B cell (primary cell): ENCODE measurements around the gene GRID1. TPM values are rescaled to one million over a fixed set of nuclear protein-coding genes. Genes with fewer than 3 reads are reported as not detected.

Source experiments
- ATAC-seq: fragments of 200-7000 bp; cut with Tn5 transposase; one replicate; pipeline ENCODE4 v1.10.0; 2021; ENCODE audit warnings: low read depth, mild to moderate bottlenecking, moderate number of reproducible peaks, moderate library complexity
- CTCF ChIA-PET: fragments of 350-600 bp; sonication (Branson Sonifier 250); formaldehyde crosslinking; loops from one replicate; lab custom pipeline; 2021; ENCODE audit warnings: antibody characterized with exemption, inconsistent platforms; lab: Charles Lee
- POLR2A ChIA-PET: fragments of 350-600 bp; sonication (Branson Sonifier 250); formaldehyde crosslinking; loops from one replicate; lab custom pipeline; 2021; ENCODE audit warnings: antibody characterized with exemption; lab: Charles Lee
- DNase-seq: peaks from one replicate; pipeline ENCODE4 v3.0.0; 2013
- H2AFZ ChIP-seq: 2 replicates; pipeline ENCODE4 v1.6.1; 2012; ENCODE audit warnings: mild to moderate bottlenecking, low read depth, low read length; ENCODE audit not compliant: insufficient read depth, poor library complexity, severe bottlenecking
- H3K27ac ChIP-seq, 2 donors: 1 replicate in 1 of 2; 2 replicates in 1 of 2; pipeline ENCODE4 v1.5.1; 2012 to 2013; ENCODE audit warnings: low read length in 2 of 2, mild to moderate bottlenecking in 2 of 2, moderate library complexity in 1 of 2
- H3K27me3 ChIP-seq, 4 experiments: fragments of 200-600 bp in 1 of 4; sonication (generic) in 1 of 4; replicated peaks in 1 of 4; 1 replicate in 2 of 4; 2 replicates in 2 of 4; pipeline versions ENCODE4 v1.6.1 to v1.7.0; 2013 to 2016; ENCODE audit warnings: low read length in 3 of 4, mild to moderate bottlenecking in 2 of 4, mixed read lengths in 1 of 4, moderate library complexity in 1 of 4; ENCODE audit not compliant: insufficient read depth in 4 of 4, control insufficient read depth in 3 of 4; ENCODE audit errors: control extremely low read depth in 1 of 4
- H3K36me3 ChIP-seq, 2 experiments: replicated peaks in 1 of 2; 1 replicate in 1 of 2; 2 replicates in 1 of 2; pipeline versions ENCODE4 v1.6.1 to v1.7.1; 2013; ENCODE audit warnings: low read length in 1 of 2; ENCODE audit not compliant: insufficient read depth in 2 of 2, control insufficient read depth in 1 of 2; ENCODE audit errors: control extremely low read depth in 1 of 2, extremely low read depth in 1 of 2
- H3K4me1 ChIP-seq, 2 donors: fragments of 200-600 bp in 1 of 2; sonication (generic) in 1 of 2; 1 replicate in 1 of 2; 2 replicates in 1 of 2; pipeline versions ENCODE4 v1.5.1 to v1.6.1; 2013 to 2017; ENCODE audit warnings: low read length in 2 of 2; ENCODE audit not compliant: control insufficient read depth in 2 of 2, insufficient read depth in 2 of 2
- H3K4me2 ChIP-seq: replicated peaks from 2 replicates; pipeline ENCODE3; 2012; ENCODE audit warnings: mild to moderate bottlenecking, low read depth, low read length; ENCODE audit not compliant: poor library complexity, severe bottlenecking
- H3K4me3 ChIP-seq, 5 experiments: fragments of 200-600 bp in 1 of 5; sonication (generic) in 1 of 5; 1 replicate in 3 of 5; 2 replicates in 2 of 5; pipeline versions ENCODE4 v1.5.1 to v1.7.0; 2011 to 2016; ENCODE audit warnings: low read length in 4 of 5, mild to moderate bottlenecking in 4 of 5, low read depth in 2 of 5, control low read depth in 1 of 5, moderate library complexity in 1 of 5; ENCODE audit not compliant: insufficient read depth in 1 of 5; ENCODE audit errors: control extremely low read depth in 1 of 5, extremely low read depth in 1 of 5
- H3K79me2 ChIP-seq: fragments of 200-600 bp; sonication (generic); one replicate; pipeline ENCODE4 v1.6.0; 2016; ENCODE audit warnings: low read length; ENCODE audit not compliant: control insufficient read depth, insufficient read depth
- H3K9ac ChIP-seq: fragments of 200-600 bp; sonication (generic); 2 replicates; pipeline ENCODE4 v1.6.1; 2017; ENCODE audit warnings: mild to moderate bottlenecking, low read length, moderate library complexity
- H3K9me3 ChIP-seq, 3 donors: one replicate each; pipeline versions ENCODE4 v1.6.1 to v1.7.1; 2013; ENCODE audit warnings: low read length in 2 of 3; ENCODE audit not compliant: control insufficient read depth in 2 of 3, insufficient read depth in 1 of 3; ENCODE audit errors: control extremely low read depth in 1 of 3
- H4K20me1 ChIP-seq: 2 replicates; pipeline ENCODE4 v1.6.0; 2012; ENCODE audit warnings: mild to moderate bottlenecking, low read length; ENCODE audit not compliant: insufficient read depth, control insufficient read depth, poor library complexity, severe bottlenecking
- H3K27ac Mint-ChIP-seq: one replicate; pipeline ENCODE4 v1.8.0; 2021; ENCODE audit warnings: mixed read lengths
- H3K27me3 Mint-ChIP-seq: one replicate; pipeline ENCODE4 v1.8.0; 2021; ENCODE audit warnings: mixed read lengths
- H3K4me1 Mint-ChIP-seq: one replicate; pipeline ENCODE4 v1.8.0; 2021; ENCODE audit warnings: mixed read lengths
- H3K4me3 Mint-ChIP-seq: one replicate; pipeline ENCODE4 v1.8.0; 2021; ENCODE audit warnings: mixed read lengths
- H3K9me3 Mint-ChIP-seq: one replicate; pipeline ENCODE4 v1.8.0; 2022; ENCODE audit warnings: mixed read lengths; ENCODE audit not compliant: insufficient read depth
- CTCF ChIP-seq: fragments of 200-600 bp; IDR thresholded peaks from one replicate; pipeline ENCODE4 v1.8.0; 2022; ENCODE audit warnings: antibody characterized with exemption, mild to moderate bottlenecking
- EZH2 ChIP-seq: IDR thresholded peaks from 2 replicates; pipeline ENCODE4 v1.6.1; 2012; ENCODE audit warnings: borderline replicate concordance, low read depth, mild to moderate bottlenecking, moderate library complexity, low read length; ENCODE audit not compliant: insufficient read depth, poor library complexity, severe bottlenecking
- WGBS: methylation state at CpG from one replicate; pipeline ENCODE4 v1.1.5; 2013; ENCODE audit warnings: missing lambda C conversion rate; ENCODE audit not compliant: insufficient coverage; 5-methylcytosine and 5-hydroxymethylcytosine counted together
- intact Hi-C: fragments of 100-400 bp; cut with micrococcal nuclease; formaldehyde crosslinking; loops from one replicate; pipeline ENCODE4 v1.10.0; 2022
- polyA plus RNA-seq: library from polyadenylated mRNA; depleted of rRNA; stranded (reverse); fragments of >200 nt; gene quantifications from 2 replicates; pipeline ENCODE4 v1.2.3, GENCODE V29; 2012
- total RNA-seq, 2 donors: library from RNA; stranded (reverse); fragments of 120-200 nt in 1 of 2; gene quantifications; 1 replicate in 1 of 2; 2 replicates in 1 of 2; pipeline versions ENCODE4 v1.2.3 to v1.2.4, GENCODE V29; 2013 to 2022

The GRID1 gene
- total and polyA plus RNA-seq, 2 donors (not counting 1 experiment from before 2014, with no cell fraction given): not detected

- no peaks in the 10 kb centered on the region for H3K9me3 ChIP-seq
- H3K4me1 ChIP-seq: no peaks in the 10 kb centered on the region
Measured at GRCh38 chr10:85599081-85599480, 767.5 kb downstream of the GRID1 start.

GRCh38 chr10:85598646-85599045, 767.9 kb downstream of the GRID1 start:
- WGBS: 79% methylated on average over 6 of the region's 6 CpGs
- H3K9me3 Mint-ChIP-seq: no peaks in the 10 kb centered on the region

More at GRCh38 chr10:85599081-85599480, 767.5 kb downstream of the GRID1 start:
- no peak overlapping the region for H3K4me3 ChIP-seq
- H4K20me1 ChIP-seq: no peaks in the 10 kb centered on the region
- H3K36me3 ChIP-seq: no peaks in the 10 kb centered on the region
- peaks cover 8% of the 10 kb centered on the region for H3K27me3 Mint-ChIP-seq
- H3K9ac ChIP-seq: no peak overlapping the region
- CTCF ChIA-PET: no interaction called here
- H2AFZ ChIP-seq: no peak overlapping the region
- no peaks in the 10 kb centered on the region for H3K4me1 Mint-ChIP-seq
- TF ChIP-seq CTCF (no peak), EZH2 (no peak)
- no peaks in the 10 kb centered on the region for H3K79me2 ChIP-seq
- POLR2A ChIA-PET: no interaction called here
- intact Hi-C loops: no loop called here
- no peak overlapping the region for H3K4me3 Mint-ChIP-seq
- no peak overlapping the region for H3K27ac ChIP-seq
- no peaks in the 10 kb centered on the region for H3K27me3 ChIP-seq
- no peak overlapping the region for H3K4me2 ChIP-seq
- ATAC-seq (no peak), DNase-seq (no peak)
- H3K27ac Mint-ChIP-seq: no peak overlapping the region
- WGBS: no CpG with 5 or more reads among the region's 2 CpGs
- no peaks in the 10 kb centered on the region for H3K9me3 Mint-ChIP-seq

More at GRCh38 chr10:85598646-85599045, 767.9 kb downstream of the GRID1 start:
- Histone ChIP-seq H3K27ac (no peak overlapping the region), H3K4me1 (no peaks in the 10 kb centered on the region), H3K36me3 (no peaks in the 10 kb centered on the region), H4K20me1 (no peaks in the 10 kb centered on the region), H3K4me3 (no peak overlapping the region), H3K9ac (no peak overlapping the region), H3K9me3 (no peaks in the 10 kb centered on the region), H3K79me2 (no peaks in the 10 kb centered on the region), H3K27me3 (no peaks in the 10 kb centered on the region), H2AFZ (no peak overlapping the region), H3K4me2 (no peak overlapping the region)
- H3K4me1 Mint-ChIP-seq: no peaks in the 10 kb centered on the region
- CTCF ChIA-PET: no interaction called here
- H3K27me3 Mint-ChIP-seq: peaks cover 8% of the 10 kb centered on the region
- DNase-seq (no peak), ATAC-seq (no peak)
- TF ChIP-seq EZH2 (no peak), CTCF (no peak)
- H3K4me3 Mint-ChIP-seq: no peak overlapping the region
- intact Hi-C loops: no loop called here
- no peak overlapping the region for H3K27ac Mint-ChIP-seq
- POLR2A ChIA-PET: no interaction called here
